Activated CD4-positive, alpha-beta T cell treated with anti-CD3 and anti-CD28 coated beads for 1 hour (primary cell): ENCODE data around the gene S100A5.
A peak's percentile ranks its signal among the peaks of the same experiment; 100 is the strongest.

Source experiments
- DNase-seq: peaks from one replicate; pipeline ENCODE4 v3.0.0-alpha.2; 2020

S100A5 gene

DNA sequence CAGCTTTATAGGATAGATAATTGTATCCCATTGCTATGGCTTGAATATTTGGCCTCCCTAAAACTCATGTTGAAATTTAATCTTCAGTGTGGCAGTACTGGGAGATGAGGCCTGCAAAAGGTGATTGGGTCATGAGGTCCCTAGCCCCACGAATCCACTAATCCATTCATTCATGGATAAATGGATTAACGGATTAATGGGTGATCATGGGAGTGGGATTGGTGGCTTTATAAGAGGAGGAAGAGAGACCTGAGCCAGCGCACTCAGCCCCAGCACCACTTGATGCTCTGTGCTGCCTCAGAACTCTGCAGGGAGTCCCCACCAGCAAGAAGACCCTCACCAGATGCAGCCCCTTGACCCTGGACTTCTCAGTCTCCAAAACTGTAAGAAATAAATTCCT, 37.0 kb downstream of the S100A5 start:
- DNase-seq, result no peak

DNA sequence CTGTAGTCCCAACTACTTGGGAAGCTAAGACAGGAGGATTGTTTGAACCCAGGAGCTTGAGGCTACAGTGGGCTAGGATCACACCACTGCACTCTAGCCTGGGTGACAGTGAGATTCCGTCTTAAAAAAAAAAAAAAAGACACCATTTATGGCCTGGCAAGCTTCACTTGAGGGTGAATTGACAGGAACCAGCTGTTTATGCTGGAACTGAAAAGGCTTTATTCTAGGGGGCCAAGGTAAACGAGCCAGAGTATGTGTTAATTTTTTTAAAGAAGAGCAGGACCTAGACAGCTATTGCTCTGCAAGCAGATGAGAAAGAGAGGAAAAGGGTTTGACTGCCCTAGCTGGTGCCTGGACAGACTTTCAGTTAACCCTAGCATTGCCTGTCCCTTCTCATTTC, 42.0 kb downstream of the S100A5 start:
- no peak for DNase-seq

DNA sequence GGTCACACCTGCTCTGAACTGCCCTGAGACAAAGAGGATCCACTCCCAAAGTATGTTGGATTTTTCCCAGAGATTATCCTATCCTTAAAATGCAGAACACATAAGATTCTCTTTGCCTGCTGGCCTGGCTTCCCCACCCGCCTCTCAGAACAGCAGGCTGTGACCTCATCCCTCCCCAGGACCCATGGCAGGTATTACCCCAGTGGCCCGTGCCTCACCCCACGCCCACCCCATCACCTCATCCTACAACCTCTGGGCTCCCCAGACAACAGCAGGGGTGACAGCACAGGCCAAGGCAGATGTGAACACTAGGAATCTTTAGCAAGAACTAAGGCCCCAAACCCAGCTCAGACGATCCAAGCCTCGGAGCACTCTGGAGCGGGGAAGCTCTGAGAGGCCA, 45.2 kb downstream of the S100A5 start:
- DNase-seq, result no peak

DNA sequence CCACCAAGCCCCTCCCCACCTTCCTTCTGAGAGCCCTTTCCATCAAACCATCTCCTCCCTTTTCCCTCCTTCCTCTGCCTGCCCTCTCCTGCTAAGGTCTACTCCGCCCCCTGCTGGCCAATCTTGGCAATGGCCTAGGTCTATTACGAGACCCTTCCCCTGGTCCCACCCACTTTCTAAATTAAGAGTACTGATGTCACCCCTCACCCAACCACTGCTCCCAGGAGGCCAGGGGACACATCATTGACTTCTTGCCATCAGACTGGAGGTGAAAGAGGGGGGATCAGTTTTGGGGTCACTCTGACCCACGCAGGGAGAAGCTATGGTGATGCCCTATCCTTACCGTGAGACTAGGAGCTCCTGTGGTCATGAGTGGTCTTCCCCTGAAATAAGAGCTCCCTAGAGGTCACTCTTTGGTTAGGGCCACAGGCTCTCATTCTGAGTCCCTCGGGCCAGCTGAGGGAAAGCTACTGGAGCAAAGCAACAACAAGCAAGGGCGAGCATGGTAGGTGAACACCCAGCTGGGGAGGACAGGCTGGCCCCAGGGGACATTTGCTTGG, 45.7 kb downstream of the S100A5 start:
- DNase-seq, result peak; percentile 53

DNA sequence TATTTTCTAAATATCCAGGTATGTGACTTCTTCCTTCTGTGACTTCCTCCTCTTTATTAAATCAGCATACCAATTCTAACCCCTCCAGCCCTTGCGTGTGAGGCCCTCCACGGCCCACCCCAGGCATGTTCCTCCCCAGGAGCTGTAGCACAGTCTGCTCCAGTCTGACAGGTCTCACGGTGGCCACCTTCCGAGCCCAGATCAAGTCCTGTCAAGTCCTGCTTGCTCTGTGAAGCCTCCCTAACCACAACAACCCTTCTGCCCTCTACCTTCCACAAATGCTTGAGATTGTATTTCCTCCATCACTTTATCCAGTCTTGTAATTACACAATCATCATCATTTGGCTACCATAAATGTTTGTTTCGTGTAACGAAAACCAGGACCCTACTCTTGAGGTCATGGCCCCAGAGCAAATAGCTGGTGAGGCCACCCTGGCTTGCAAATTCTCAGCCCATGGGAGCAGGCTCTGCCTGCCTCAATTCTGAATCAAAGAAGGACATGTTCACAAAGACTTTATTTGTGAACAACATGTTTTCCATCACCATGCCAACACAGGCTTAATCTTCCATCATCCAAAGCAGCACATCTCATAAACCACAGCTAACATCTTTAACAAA, 47.3 kb downstream of the S100A5 start:
- DNase-seq, result no peak

DNA sequence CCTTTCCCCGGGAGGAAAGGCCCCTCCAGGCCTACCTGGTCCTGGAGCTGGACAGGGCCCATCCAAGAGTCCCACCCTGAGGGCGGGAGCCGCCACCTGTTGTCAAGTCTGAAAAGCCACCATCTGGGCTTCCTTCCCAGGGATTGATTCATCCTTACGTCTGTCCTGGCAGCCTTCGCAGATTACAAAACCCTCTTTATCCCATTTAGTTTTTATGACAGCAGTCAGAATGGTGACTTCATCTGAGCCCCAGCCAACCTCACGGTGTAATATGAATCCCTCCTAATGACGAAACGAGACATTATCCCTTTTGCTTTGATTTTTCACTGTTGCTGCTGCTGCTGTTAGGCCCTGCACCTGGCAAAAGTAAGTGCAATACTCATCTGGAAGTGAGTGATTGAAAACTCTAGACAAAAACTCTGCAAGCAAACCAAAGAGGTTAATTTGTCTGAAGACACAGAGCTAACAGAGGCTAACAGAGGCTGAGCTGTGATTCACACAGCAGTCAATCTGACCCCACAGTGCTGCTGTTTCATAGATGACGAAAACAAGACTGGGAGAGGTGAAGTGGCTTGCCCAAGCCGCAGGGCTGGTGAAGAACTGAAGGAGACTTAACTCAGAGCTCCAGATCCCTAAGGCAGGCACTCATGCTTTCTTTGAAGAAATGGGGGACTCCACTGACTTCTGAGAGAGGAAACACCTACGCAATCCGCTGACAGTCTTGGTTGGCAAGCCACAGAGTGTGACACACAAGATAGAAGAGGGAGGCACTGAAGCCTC, 50.3 kb downstream of the S100A5 start:
- DNase-seq, result no peak

DNA sequence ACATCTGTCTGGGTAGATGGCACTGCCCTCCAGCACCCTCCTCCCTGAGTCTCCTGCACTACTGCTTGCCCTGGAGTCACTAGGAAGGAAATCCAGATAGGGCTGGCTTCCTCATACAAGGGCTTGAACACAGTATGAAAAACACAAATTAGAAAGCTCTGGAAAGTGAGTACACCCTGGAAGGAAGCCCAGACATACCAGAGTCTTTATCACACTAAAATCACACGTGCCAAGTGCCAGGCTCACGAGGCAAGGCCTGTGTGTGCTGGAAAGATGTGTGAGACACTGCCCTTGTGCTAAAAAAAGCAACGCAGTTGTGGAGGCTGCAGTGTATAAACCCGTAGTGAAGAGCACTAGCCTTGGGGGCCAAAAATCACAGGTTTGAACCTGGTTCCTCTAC, 52.0 kb downstream of the S100A5 start:
- DNase-seq, result no peak

DNA sequence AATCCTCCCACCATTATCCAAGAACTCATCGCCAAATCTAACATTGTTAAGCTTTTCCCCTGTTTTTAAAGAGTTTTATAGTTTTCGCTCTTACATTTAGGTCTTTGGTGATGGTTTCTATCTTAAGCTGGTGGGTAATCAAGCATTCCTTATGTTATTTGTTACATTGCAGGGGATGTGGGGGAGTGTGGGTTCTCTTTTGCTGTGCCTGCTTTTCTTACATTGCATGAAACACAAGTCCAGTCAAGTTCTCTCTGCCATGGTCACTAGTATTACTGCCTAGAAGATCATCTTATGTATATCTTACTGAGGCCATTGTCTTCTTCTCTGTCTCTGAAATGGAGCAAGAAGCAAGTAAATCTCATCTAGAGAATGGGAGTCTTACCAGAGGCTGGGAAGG, 53.0 kb downstream of the S100A5 start:
- no peak for DNase-seq
